SK-N-SH treated with all-trans-retinoic acid at 6 μM for 48 hours (cell line): ENCODE results near the gene ACTN1.
A peak's percentile ranks its signal among the peaks of the same experiment; 100 is the strongest.

Experiments
- ATAC-seq: fragments of 200-7000 bp; cut with Tn5 transposase; 3 replicates; pipeline ENCODE4 v1.9.1; 2020; ENCODE audit warnings: mild to moderate bottlenecking, moderate library complexity
- ARNTL ChIP-seq: fragments of 450-650 bp; formaldehyde crosslinking; IDR thresholded peaks from 2 replicates; pipeline ENCODE4 v1.5.0; 2020; ENCODE audit warnings: low read depth, mild to moderate bottlenecking, moderate library complexity, borderline replicate concordance
- BACH2 ChIP-seq: fragments of 250-450 bp; sonication (Bioruptor Pico); IDR thresholded peaks from 2 replicates; pipeline ENCODE4 v1.9.0; 2021; ENCODE audit warnings: mild to moderate bottlenecking, borderline replicate concordance
- CSDC2 ChIP-seq: fragments of 250-450 bp; sonication (Bioruptor Pico); IDR thresholded peaks from 2 replicates; pipeline ENCODE4 v1.5.0; 2020; ENCODE audit warnings: mild to moderate bottlenecking, moderate library complexity
- ESRRG ChIP-seq: fragments of 250-450 bp; sonication (Bioruptor Pico); IDR thresholded peaks from 2 replicates; pipeline ENCODE4 v1.6.1; 2021; ENCODE audit warnings: mild to moderate bottlenecking
- GLIS3 ChIP-seq: fragments of 250-450 bp; sonication (Bioruptor Pico); IDR thresholded peaks from 2 replicates; pipeline ENCODE4 v1.5.0; 2020; ENCODE audit warnings: mild to moderate bottlenecking, moderate library complexity
- ISL1 ChIP-seq: fragments of 250-450 bp; sonication (Bioruptor Pico); IDR thresholded peaks from 2 replicates; pipeline ENCODE4 v2.1.2; 2022; ENCODE audit warnings: mild to moderate bottlenecking, moderate library complexity
- OSR1 ChIP-seq: fragments of 250-450 bp; sonication (Bioruptor Pico); IDR thresholded peaks from 2 replicates; pipeline ENCODE4 v1.8.0; 2022; ENCODE audit warnings: moderate library complexity, mild to moderate bottlenecking, inconsistent platforms
- PPARA ChIP-seq: fragments of 250-450 bp; sonication (Bioruptor Pico); IDR thresholded peaks from 2 replicates; pipeline ENCODE4 v1.5.0; 2020; ENCODE audit warnings: mild to moderate bottlenecking, borderline replicate concordance
- RARB ChIP-seq: fragments of 250-450 bp; sonication (Bioruptor Pico); IDR thresholded peaks from 2 replicates; pipeline ENCODE4 v1.8.0; 2021; ENCODE audit warnings: mild to moderate bottlenecking, moderate library complexity
- SNAI2 ChIP-seq: fragments of 250-450 bp; sonication (Bioruptor Pico); IDR thresholded peaks from 2 replicates; pipeline ENCODE4 v1.5.0; 2020; ENCODE audit warnings: mild to moderate bottlenecking, moderate library complexity
- TCF4 ChIP-seq: fragments of 250-450 bp; sonication (Bioruptor Pico); IDR thresholded peaks from 2 replicates; pipeline ENCODE4 v1.8.0; 2021; ENCODE audit warnings: mild to moderate bottlenecking, moderate library complexity, borderline replicate concordance
- TOX ChIP-seq: fragments of 250-450 bp; sonication (Bioruptor Pico); IDR thresholded peaks from 2 replicates; pipeline ENCODE4 v1.8.0; 2021; ENCODE audit warnings: mild to moderate bottlenecking, moderate library complexity, borderline replicate concordance
- ZC3H10 ChIP-seq: fragments of 250-450 bp; sonication (Bioruptor Pico); IDR thresholded peaks from 2 replicates; pipeline ENCODE4 v1.5.1; 2021; ENCODE audit warnings: mild to moderate bottlenecking, moderate library complexity
- ZFP3 ChIP-seq: fragments of 250-450 bp; sonication (Bioruptor Pico); IDR thresholded peaks from 2 replicates; pipeline ENCODE4 v1.5.0; 2020; ENCODE audit warnings: mild to moderate bottlenecking, moderate library complexity
- ZFP30 ChIP-seq: fragments of 450-650 bp; formaldehyde crosslinking; IDR thresholded peaks from 2 replicates; pipeline ENCODE4 v1.5.0; 2022; ENCODE audit warnings: mild to moderate bottlenecking, moderate library complexity
- ZNF565 ChIP-seq: fragments of 450-650 bp; formaldehyde crosslinking; conservative IDR thresholded peaks from 2 replicates; pipeline ENCODE4 v1.5.0; 2020; ENCODE audit warnings: low read depth, mild to moderate bottlenecking, moderate library complexity
- ZNF70 ChIP-seq: fragments of 450-650 bp; formaldehyde crosslinking; IDR thresholded peaks from 2 replicates; pipeline ENCODE4 v1.5.0; 2020; ENCODE audit warnings: mild to moderate bottlenecking, moderate library complexity
- ZNF8 ChIP-seq: fragments of 450-650 bp; formaldehyde crosslinking; IDR thresholded peaks from 2 replicates; pipeline ENCODE4 v1.5.0; 2020; ENCODE audit warnings: mild to moderate bottlenecking, moderate library complexity
- TF ChIP-seq, protein P1 (sequence below): fragments of 250-450 bp; sonication (Bioruptor Pico); IDR thresholded peaks from 2 replicates; pipeline ENCODE4 v1.8.0; 2020; ENCODE audit warnings: mild to moderate bottlenecking, moderate library complexity, borderline replicate concordance
- TF ChIP-seq, protein P2 (sequence below): fragments of 250-450 bp; sonication (Bioruptor Pico); IDR thresholded peaks from 2 replicates; pipeline ENCODE4 v1.5.0; 2020; ENCODE audit warnings: mild to moderate bottlenecking, moderate library complexity
- TF ChIP-seq, protein P3 (sequence below): fragments of 250-450 bp; sonication (Bioruptor Pico); IDR thresholded peaks from 2 replicates; pipeline ENCODE4 v1.5.1; 2020; ENCODE audit warnings: low read depth, mild to moderate bottlenecking, moderate library complexity
- TF ChIP-seq, protein P4 (sequence below): fragments of 250-450 bp; sonication (Bioruptor Pico); IDR thresholded peaks from 2 replicates; pipeline ENCODE4 v1.8.0; 2021; ENCODE audit warnings: low read depth, mild to moderate bottlenecking, moderate library complexity, borderline replicate concordance

The ACTN1 gene

DNA sequence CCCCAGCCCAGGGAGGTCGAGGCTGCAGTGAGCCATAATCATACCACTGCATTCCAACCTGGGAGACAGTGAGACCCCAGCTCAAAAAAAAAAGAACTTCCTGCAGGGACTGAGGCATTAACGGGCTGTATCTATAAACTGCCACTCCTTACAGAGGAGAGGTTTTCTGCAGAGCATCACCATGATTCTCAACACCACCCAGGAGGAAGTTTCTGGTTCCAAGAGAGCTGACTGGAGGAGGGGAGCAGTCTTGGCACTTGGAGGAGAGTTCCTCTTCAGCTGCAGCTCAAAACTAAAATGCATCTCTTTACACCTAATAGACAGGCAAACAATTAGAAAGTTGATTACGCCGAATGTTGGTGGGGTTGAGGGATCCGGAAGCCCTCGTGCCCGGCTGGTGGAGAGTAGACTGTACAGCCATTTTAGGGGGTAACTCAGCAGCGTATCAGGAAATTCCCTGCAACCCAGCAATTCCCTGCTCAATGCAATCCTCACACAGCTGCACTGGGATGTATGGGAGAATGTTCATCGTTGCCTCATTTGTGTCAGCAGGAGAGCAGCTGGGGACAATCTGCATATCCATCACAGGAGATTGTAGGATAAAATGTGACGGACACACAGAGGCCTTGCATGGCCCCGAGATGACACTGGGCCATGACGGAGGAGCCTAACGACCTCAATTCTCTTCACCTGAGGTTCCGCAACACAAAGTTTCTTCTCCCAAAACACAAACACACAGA is 36.6 kb downstream of the ACTN1 start:
- ATAC-seq: no peak; the same call in 2 of the 3 replicates
- TF ChIP-seq OSR1 (no peak), ISL1 (CRISPR knock-in tag) (no peak), ARNTL (CRISPR knock-in tag) (no peak), TOX (CRISPR knock-in tag) (no peak), TCF4 (no peak), PPARA (CRISPR knock-in tag) (no peak), RARB (CRISPR knock-in tag) (no peak), BACH2 (CRISPR knock-in tag) (no peak), SNAI2 (CRISPR knock-in tag) (no peak), ZNF8 (CRISPR knock-in tag) (no peak), ZFP3 (CRISPR knock-in tag) (no peak), ZNF70 (no peak)
- TF ChIP-seq, protein P1, sequence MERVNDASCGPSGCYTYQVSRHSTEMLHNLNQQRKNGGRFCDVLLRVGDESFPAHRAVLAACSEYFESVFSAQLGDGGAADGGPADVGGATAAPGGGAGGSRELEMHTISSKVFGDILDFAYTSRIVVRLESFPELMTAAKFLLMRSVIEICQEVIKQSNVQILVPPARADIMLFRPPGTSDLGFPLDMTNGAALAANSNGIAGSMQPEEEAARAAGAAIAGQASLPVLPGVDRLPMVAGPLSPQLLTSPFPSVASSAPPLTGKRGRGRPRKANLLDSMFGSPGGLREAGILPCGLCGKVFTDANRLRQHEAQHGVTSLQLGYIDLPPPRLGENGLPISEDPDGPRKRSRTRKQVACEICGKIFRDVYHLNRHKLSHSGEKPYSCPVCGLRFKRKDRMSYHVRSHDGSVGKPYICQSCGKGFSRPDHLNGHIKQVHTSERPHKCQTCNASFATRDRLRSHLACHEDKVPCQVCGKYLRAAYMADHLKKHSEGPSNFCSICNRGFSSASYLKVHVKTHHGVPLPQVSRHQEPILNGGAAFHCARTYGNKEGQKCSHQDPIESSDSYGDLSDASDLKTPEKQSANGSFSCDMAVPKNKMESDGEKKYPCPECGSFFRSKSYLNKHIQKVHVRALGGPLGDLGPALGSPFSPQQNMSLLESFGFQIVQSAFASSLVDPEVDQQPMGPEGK: no peak
- TF ChIP-seq, protein P2, sequence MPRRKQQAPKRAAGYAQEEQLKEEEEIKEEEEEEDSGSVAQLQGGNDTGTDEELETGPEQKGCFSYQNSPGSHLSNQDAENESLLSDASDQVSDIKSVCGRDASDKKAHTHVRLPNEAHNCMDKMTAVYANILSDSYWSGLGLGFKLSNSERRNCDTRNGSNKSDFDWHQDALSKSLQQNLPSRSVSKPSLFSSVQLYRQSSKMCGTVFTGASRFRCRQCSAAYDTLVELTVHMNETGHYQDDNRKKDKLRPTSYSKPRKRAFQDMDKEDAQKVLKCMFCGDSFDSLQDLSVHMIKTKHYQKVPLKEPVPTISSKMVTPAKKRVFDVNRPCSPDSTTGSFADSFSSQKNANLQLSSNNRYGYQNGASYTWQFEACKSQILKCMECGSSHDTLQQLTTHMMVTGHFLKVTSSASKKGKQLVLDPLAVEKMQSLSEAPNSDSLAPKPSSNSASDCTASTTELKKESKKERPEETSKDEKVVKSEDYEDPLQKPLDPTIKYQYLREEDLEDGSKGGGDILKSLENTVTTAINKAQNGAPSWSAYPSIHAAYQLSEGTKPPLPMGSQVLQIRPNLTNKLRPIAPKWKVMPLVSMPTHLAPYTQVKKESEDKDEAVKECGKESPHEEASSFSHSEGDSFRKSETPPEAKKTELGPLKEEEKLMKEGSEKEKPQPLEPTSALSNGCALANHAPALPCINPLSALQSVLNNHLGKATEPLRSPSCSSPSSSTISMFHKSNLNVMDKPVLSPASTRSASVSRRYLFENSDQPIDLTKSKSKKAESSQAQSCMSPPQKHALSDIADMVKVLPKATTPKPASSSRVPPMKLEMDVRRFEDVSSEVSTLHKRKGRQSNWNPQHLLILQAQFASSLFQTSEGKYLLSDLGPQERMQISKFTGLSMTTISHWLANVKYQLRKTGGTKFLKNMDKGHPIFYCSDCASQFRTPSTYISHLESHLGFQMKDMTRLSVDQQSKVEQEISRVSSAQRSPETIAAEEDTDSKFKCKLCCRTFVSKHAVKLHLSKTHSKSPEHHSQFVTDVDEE: no peak
- TF ChIP-seq, protein P3, sequence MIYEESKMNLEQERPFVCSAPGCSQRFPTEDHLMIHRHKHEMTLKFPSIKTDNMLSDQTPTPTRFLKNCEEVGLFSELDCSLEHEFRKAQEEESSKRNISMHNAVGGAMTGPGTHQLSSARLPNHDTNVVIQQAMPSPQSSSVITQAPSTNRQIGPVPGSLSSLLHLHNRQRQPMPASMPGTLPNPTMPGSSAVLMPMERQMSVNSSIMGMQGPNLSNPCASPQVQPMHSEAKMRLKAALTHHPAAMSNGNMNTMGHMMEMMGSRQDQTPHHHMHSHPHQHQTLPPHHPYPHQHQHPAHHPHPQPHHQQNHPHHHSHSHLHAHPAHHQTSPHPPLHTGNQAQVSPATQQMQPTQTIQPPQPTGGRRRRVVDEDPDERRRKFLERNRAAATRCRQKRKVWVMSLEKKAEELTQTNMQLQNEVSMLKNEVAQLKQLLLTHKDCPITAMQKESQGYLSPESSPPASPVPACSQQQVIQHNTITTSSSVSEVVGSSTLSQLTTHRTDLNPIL (CRISPR knock-in tag): no peak

DNA sequence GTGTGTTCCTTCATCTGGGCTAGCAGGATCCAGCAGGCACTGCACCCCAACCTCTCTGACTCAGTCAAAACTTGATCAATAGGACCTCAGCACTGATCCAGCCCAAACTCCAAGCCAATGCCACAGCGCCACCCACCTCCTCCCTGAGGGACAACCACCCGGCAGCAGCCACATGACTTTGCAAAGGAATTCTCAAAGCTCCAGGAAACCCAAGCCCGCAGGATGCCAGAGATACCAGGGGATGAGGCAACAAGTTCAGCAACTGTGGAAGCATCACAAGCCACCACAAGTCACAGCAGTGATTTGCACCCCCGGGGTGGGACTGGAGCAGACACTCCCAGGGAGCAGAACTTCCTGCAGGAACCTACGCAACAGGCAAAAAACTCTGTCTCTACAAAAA is 37.3 kb downstream of the ACTN1 start:
- ATAC-seq: peak; percentile 50

More for the DNA sequence above, 37.3 kb downstream of the ACTN1 start:
- TF ChIP-seq, protein P4, sequence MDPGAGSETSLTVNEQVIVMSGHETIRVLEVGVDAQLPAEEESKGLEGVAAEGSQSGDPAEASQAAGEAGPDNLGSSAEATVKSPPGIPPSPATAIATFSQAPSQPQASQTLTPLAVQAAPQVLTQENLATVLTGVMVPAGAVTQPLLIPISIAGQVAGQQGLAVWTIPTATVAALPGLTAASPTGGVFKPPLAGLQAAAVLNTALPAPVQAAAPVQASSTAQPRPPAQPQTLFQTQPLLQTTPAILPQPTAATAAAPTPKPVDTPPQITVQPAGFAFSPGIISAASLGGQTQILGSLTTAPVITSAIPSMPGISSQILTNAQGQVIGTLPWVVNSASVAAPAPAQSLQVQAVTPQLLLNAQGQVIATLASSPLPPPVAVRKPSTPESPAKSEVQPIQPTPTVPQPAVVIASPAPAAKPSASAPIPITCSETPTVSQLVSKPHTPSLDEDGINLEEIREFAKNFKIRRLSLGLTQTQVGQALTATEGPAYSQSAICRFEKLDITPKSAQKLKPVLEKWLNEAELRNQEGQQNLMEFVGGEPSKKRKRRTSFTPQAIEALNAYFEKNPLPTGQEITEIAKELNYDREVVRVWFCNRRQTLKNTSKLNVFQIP: no peak
- TF ChIP-seq RARB (CRISPR knock-in tag) (no peak), ZNF8 (CRISPR knock-in tag) (no peak), ZFP30 (CRISPR knock-in tag) (no peak), ARNTL (CRISPR knock-in tag) (no peak), GLIS3 (no peak), ZFP3 (CRISPR knock-in tag) (no peak), ZNF70 (no peak), BACH2 (CRISPR knock-in tag) (no peak), PPARA (CRISPR knock-in tag) (no peak), ESRRG (CRISPR knock-in tag) (no peak), TOX (CRISPR knock-in tag) (no peak), CSDC2 (CRISPR knock-in tag) (no peak), OSR1 (no peak), ZC3H10 (CRISPR knock-in tag) (no peak), ZNF565 (CRISPR knock-in tag) (no peak), TCF4 (no peak)
- TF ChIP-seq, protein P2: no peak
- TF ChIP-seq, protein P1: no peak
